Vagina (tissue), 2 donors: ENCODE measurements around the gene LIN28B. TPM values are rescaled to one million over a fixed set of nuclear protein-coding genes. Genes with fewer than 3 reads are reported as not detected.
"Not testable (repeated sequence)": the region's sequence is repeated elsewhere in the genome, so short reads cannot be mapped to it uniquely, and the experiment has no call there.

ENCODE experiments used
- DNase-seq, 2 donors: peaks; one replicate each; pipeline ENCODE4 v3.0.0-alpha.2; 2017; ENCODE audit errors: extremely low spot score in 2 of 2
- H3K27ac ChIP-seq: fragments of 200-600 bp; sonication (generic); one replicate; pipeline ENCODE4 v1.5.1; 2019
- H3K27me3 ChIP-seq: fragments of 200-600 bp; sonication (generic); one replicate; pipeline ENCODE4 v1.5.1; 2019
- H3K36me3 ChIP-seq, 2 donors: fragments of 200-600 bp; sonication (generic); one replicate each; pipeline ENCODE4 v1.5.1; 2017 to 2019
- H3K4me1 ChIP-seq: fragments of 200-600 bp; sonication (generic); one replicate; pipeline ENCODE4 v1.5.1; 2019
- H3K4me3 ChIP-seq, 2 donors: fragments of 200-600 bp; sonication (generic); 1 replicate in 1 of 2; 2 replicates in 1 of 2; pipeline ENCODE4 v1.5.1; 2016 to 2019
- H3K9me3 ChIP-seq: fragments of 200-600 bp; sonication (generic); one replicate; pipeline ENCODE4 v1.5.1; 2019
- CTCF ChIP-seq, 3 experiments: fragments of 450-650 bp in 2 of 3; fragments of 200-600 bp in 1 of 3; sonication (generic) in 1 of 3; IDR thresholded peaks; one replicate each; pipeline ENCODE4 v1.5.1; 2017 to 2019; ENCODE audit warnings: antibody characterized with exemption in 3 of 3, mild to moderate bottlenecking in 2 of 3, moderate library complexity in 2 of 3
- POLR2A ChIP-seq, 2 donors: fragments of 450-650 bp; IDR thresholded peaks; one replicate each; pipeline ENCODE4 v1.6.1; 2017; ENCODE audit warnings: antibody characterized with exemption in 2 of 2, mild to moderate bottlenecking in 2 of 2, moderate library complexity in 2 of 2
- POLR2AphosphoS5 ChIP-seq, 2 donors: sonication (generic); formaldehyde crosslinking; IDR thresholded peaks; one replicate each; pipeline ENCODE4 v1.9.0; 2017; ENCODE audit warnings: antibody characterized with exemption in 2 of 2, mild to moderate bottlenecking in 2 of 2, low read depth in 1 of 2; ENCODE audit not compliant: insufficient read depth in 1 of 2
- intact Hi-C: fragments of 100-400 bp; cut with DNase I; formaldehyde crosslinking; loops from one replicate; pipeline ENCODE4 v1.15.1; 2023
- total RNA-seq: library from RNA; depleted of rRNA; stranded (reverse); fragments of >200 nt; gene quantifications from one replicate; pipeline ENCODE4 v1.2.3, GENCODE V29; 2016

Gene LIN28B
- total RNA-seq, 1 donor from 2014 or later = not detected

GRCh38 chr6:105080279-105080678 is 123.4 kb downstream of the LIN28B start:
- no peak for DNase-seq

GRCh38 chr6:105081662-105082061 is 124.8 kb downstream of the LIN28B start:
- DNase-seq, H3K36me3 ChIP-seq, H3K27me3 ChIP-seq, H3K4me1 ChIP-seq, H3K9me3 ChIP-seq, intact Hi-C loops, H3K27ac ChIP-seq, H3K4me3 ChIP-seq: not testable (repeated sequence)

More at GRCh38 chr6:105080279-105080678, 123.4 kb downstream of the LIN28B start:
- Histone ChIP-seq H3K27ac (no peak overlapping the region), H3K4me3 (no peak overlapping the region), H3K4me1 (no peaks in the 10 kb centered on the region), H3K36me3 (no peaks in the 10 kb centered on the region), H3K9me3 (no peaks in the 10 kb centered on the region), H3K27me3 (no peaks in the 10 kb centered on the region)
- intact Hi-C loops = no loop called here
- TF ChIP-seq POLR2AphosphoS5 (IDR thresholded peaks at IDR 0.05; ENCODE audit: insufficient read depth in 1 of 2, low read depth in 1 of 2) (no peak), POLR2A (IDR thresholded peaks at IDR 0.05) (no peak), CTCF (IDR thresholded peaks at IDR 0.05) (no peak)

GRCh38 chr6:105087571-105088211 is 130.8 kb downstream of the LIN28B start:
- TF ChIP-seq CTCF (IDR thresholded peaks at IDR 0.05) = peak; percentile 72 to 80 (median 73)
- no peak for TF ChIP-seq POLR2AphosphoS5 (IDR thresholded peaks at IDR 0.05; ENCODE audit: insufficient read depth in 1 of 2, low read depth in 1 of 2)
- no peak for TF ChIP-seq POLR2A (IDR thresholded peaks at IDR 0.05)
- Histone ChIP-seq H3K4me1 (no peaks in the 10 kb centered on the region), H3K4me3 (no peak overlapping the region), H3K9me3 (no peaks in the 10 kb centered on the region), H3K27me3 (no peaks in the 10 kb centered on the region), H3K36me3 (no peaks in the 10 kb centered on the region), H3K27ac (no peak overlapping the region)
- DNase-seq = no peak
- intact Hi-C loops = no loop called here

GRCh38 chr6:105091140-105091829 is 134.4 kb downstream of the LIN28B start:
- no peaks in the 10 kb centered on the region for H3K36me3 ChIP-seq
- H3K4me3 ChIP-seq = no peak overlapping the region
- TF ChIP-seq CTCF (IDR thresholded peaks at IDR 0.05) (no peak), POLR2AphosphoS5 (IDR thresholded peaks at IDR 0.05; ENCODE audit: insufficient read depth in 1 of 2, low read depth in 1 of 2) (no peak), POLR2A (IDR thresholded peaks at IDR 0.05) (no peak)
- intact Hi-C loops = loop anchor here (10.0 kb wide), 1 partner anchor 314 kb away; the partner anchor contains the start of gene PREP
- no peaks in the 10 kb centered on the region for H3K4me1 ChIP-seq
- H3K27me3 ChIP-seq = no peaks in the 10 kb centered on the region
- DNase-seq = no peak
- H3K9me3 ChIP-seq = no peaks in the 10 kb centered on the region
- H3K27ac ChIP-seq = no peak overlapping the region

- H3K9me3 ChIP-seq = no peaks in the 10 kb centered on the region
- H3K36me3 ChIP-seq = no peaks in the 10 kb centered on the region
- H3K27me3 ChIP-seq = no peaks in the 10 kb centered on the region
- no peak for TF ChIP-seq POLR2AphosphoS5 (IDR thresholded peaks at IDR 0.05; ENCODE audit: insufficient read depth in 1 of 2, low read depth in 1 of 2)
- no peak for TF ChIP-seq CTCF (IDR thresholded peaks at IDR 0.05)
- TF ChIP-seq POLR2A (IDR thresholded peaks at IDR 0.05) = no peak
- intact Hi-C loops = loop anchor here (10.0 kb wide), 1 partner anchor 311 kb away; the partner anchor contains the start of gene PREP
- H3K27ac ChIP-seq = no peak overlapping the region
- H3K4me3 ChIP-seq = no peak overlapping the region
- DNase-seq = no peak
- H3K4me1 ChIP-seq = no peaks in the 10 kb centered on the region
Measured at GRCh38 chr6:105094133-105094640, 137.3 kb downstream of the LIN28B start.
